Measurements from ENCODE around the gene RIN3. TPM values are rescaled to one million over a fixed set of nuclear protein-coding genes. Genes with fewer than 3 reads are reported as not detected.

The RIN3 gene
- total and polyA plus RNA-seq, 2 donors (not counting 3 experiments of a cell fraction or from before 2014, with no cell fraction given) = 5.1 to 20.8 TPM

- Histone ChIP-seq H3K4me3 (replicated peaks in 1 of 3; ENCODE audit: insufficient read depth in 1 of 3, low read depth in 1 of 3, low read length in 3 of 3) (no peak overlapping the region), H3K4me1 (ENCODE audit: control insufficient read depth, extremely low read depth, insufficient read depth, low read length) (no peaks in the 10 kb centered on the region), H3K27me3 (ENCODE audit: control insufficient read depth in 2 of 2, insufficient read depth in 2 of 2, low read length in 2 of 2) (peaks cover 0 to 3% of the 10 kb centered on the region in 2 experiments), H3K36me3 (ENCODE audit: control insufficient read depth in 2 of 2, extremely low read depth in 1 of 2, insufficient read depth in 2 of 2, low read length in 2 of 2) (no peaks in the 10 kb centered on the region), H2AFZ (ENCODE audit: low read depth, low read length) (no peak overlapping the region), H3K27ac (ENCODE audit: insufficient read depth, low read depth, low read length) (no peak overlapping the region), H4K20me1 (replicated peaks; ENCODE audit: control insufficient read depth, extremely low read depth, insufficient read depth, low read length) (no peaks in the 10 kb centered on the region), H3K79me2 (ENCODE audit: control insufficient read depth, insufficient read depth, low read length) (no peaks in the 10 kb centered on the region), H3K9me3 (replicated peaks; ENCODE audit: control insufficient read depth, insufficient read depth, low read length) (no peaks in the 10 kb centered on the region), H3K9ac (replicated peaks; ENCODE audit: extremely low read depth, insufficient read depth, low read length) (no peak overlapping the region), H3K4me2 (ENCODE audit: insufficient read depth, low read length) (no peak overlapping the region), H3K9me1 (replicated peaks; ENCODE audit: control insufficient read depth, extremely low read depth, insufficient read depth, low read length) (no peaks in the 10 kb centered on the region)
- dilution Hi-C loops (cut with MboI; ENCODE audit: extremely low pct_ligation_motif_present, low sequenced_read_pairs) (no loop called here), intact Hi-C loops (cut with micrococcal nuclease) (no loop called here)
- ChIA-PET CTCF (no interaction called here), POLR2A (no interaction called here)
- FAIRE-seq (no peak), DNase-seq (ENCODE audit: low read depth, low spot score) (no peak)
- no TSS peak for BruUV-seq (replicated peaks)
- no peak for TF ChIP-seq EZH2 (IDR thresholded peaks at IDR 0.05; ENCODE audit: borderline replicate concordance, low read depth, low read length, severe bottlenecking)
- TF ChIP-seq MAX (IDR thresholded peaks at IDR 0.05; ENCODE audit: insufficient read depth, insufficient read length) = no peak
- no peak for TF ChIP-seq CTCF (IDR thresholded peaks at IDR 0.05; ENCODE audit: extremely low read depth in 1 of 2, insufficient read depth in 1 of 2, low read depth in 1 of 2, low read length in 2 of 2)
Measured at GRCh38 chr14:92492258-92492657, 21.3 kb upstream of the RIN3 start.

- intact Hi-C loops (cut with micrococcal nuclease) = no loop called here
- Histone ChIP-seq H3K27me3 (ENCODE audit: control insufficient read depth in 2 of 2, insufficient read depth in 2 of 2, low read length in 2 of 2) (peaks cover 0 to 3% of the 10 kb centered on the region in 2 experiments), H3K4me1 (ENCODE audit: control insufficient read depth, extremely low read depth, insufficient read depth, low read length) (no peaks in the 10 kb centered on the region), H3K36me3 (ENCODE audit: control insufficient read depth in 2 of 2, extremely low read depth in 1 of 2, insufficient read depth in 2 of 2, low read length in 2 of 2) (no peaks in the 10 kb centered on the region), H4K20me1 (replicated peaks; ENCODE audit: control insufficient read depth, extremely low read depth, insufficient read depth, low read length) (no peaks in the 10 kb centered on the region), H3K9me1 (replicated peaks; ENCODE audit: control insufficient read depth, extremely low read depth, insufficient read depth, low read length) (no peaks in the 10 kb centered on the region), H3K4me3 (replicated peaks in 1 of 3; ENCODE audit: insufficient read depth in 1 of 3, low read depth in 1 of 3, low read length in 3 of 3) (no peak overlapping the region), H3K4me2 (ENCODE audit: insufficient read depth, low read length) (no peak overlapping the region), H2AFZ (ENCODE audit: low read depth, low read length) (no peak overlapping the region), H3K9ac (replicated peaks; ENCODE audit: extremely low read depth, insufficient read depth, low read length) (no peak overlapping the region), H3K79me2 (ENCODE audit: control insufficient read depth, insufficient read depth, low read length) (no peaks in the 10 kb centered on the region), H3K27ac (ENCODE audit: insufficient read depth, low read depth, low read length) (no peak overlapping the region), H3K9me3 (replicated peaks; ENCODE audit: control insufficient read depth, insufficient read depth, low read length) (no peaks in the 10 kb centered on the region)
- TF ChIP-seq GATA2 (IDR thresholded peaks at IDR 0.05; ENCODE audit: insufficient read depth, insufficient read length, low read depth, low read length) (no peak), POLR2A (IDR thresholded peaks at IDR 0.05; ENCODE audit: low read depth, low read length) (no peak), POLR2AphosphoS5 (IDR thresholded peaks at IDR 0.05; ENCODE audit: insufficient read depth, low read depth, low read length) (no peak), EZH2 (IDR thresholded peaks at IDR 0.05; ENCODE audit: borderline replicate concordance, low read depth, low read length, severe bottlenecking) (no peak), CTCF (IDR thresholded peaks at IDR 0.05; ENCODE audit: extremely low read depth in 1 of 2, insufficient read depth in 1 of 2, low read depth in 1 of 2, low read length in 2 of 2) (no peak), MYC (IDR thresholded peaks at IDR 0.05; ENCODE audit: low read depth, low read length) (no peak), JUN (IDR thresholded peaks at IDR 0.05; ENCODE audit: borderline replicate concordance, insufficient read depth, insufficient read length, low read depth) (no peak), MAX (IDR thresholded peaks at IDR 0.05; ENCODE audit: insufficient read depth, insufficient read length) (no peak), FOS (IDR thresholded peaks at IDR 0.05; ENCODE audit: borderline replicate concordance, insufficient read depth, low read length) (no peak)
- FAIRE-seq (no peak), DNase-seq (ENCODE audit: low read depth, low spot score) (no peak)
- POLR2A ChIA-PET = no interaction called here
- CTCF ChIA-PET = no interaction called here
- dilution Hi-C loops (cut with MboI; ENCODE audit: extremely low pct_ligation_motif_present, low sequenced_read_pairs) = no loop called here
- BruUV-seq (replicated peaks) = no TSS peak
Measured at GRCh38 chr14:92493024-92493423, 20.6 kb upstream of the RIN3 start.
